Gastrocnemius medialis (tissue), 4 donors: ENCODE data around the gene WNK2.

ENCODE experiments used
- CTCF ChIP-seq, 5 experiments: fragments of 450-650 bp in 3 of 5; fragments of 200-600 bp in 2 of 5; sonication (generic) in 2 of 5; IDR thresholded peaks in 4 of 5; conservative IDR thresholded peaks in 1 of 5; 1 replicate in 4 of 5; 2 replicates in 1 of 5; pipeline ENCODE4 v1.5.1; 2016 to 2019; ENCODE audit warnings: antibody characterized with exemption in 5 of 5, mild to moderate bottlenecking in 3 of 5, moderate library complexity in 3 of 5
- POLR2A ChIP-seq, 2 donors: fragments of 450-650 bp; IDR thresholded peaks; one replicate each; pipeline ENCODE4 v1.6.1; 2017; ENCODE audit warnings: antibody characterized with exemption in 2 of 2, mild to moderate bottlenecking in 2 of 2, moderate library complexity in 2 of 2

GRCh38 chr9:93237540-93237939 is 53.6 kb downstream of the WNK2 start:
- TF ChIP-seq CTCF (IDR thresholded peaks at IDR 0.05 in 4 of 5, conservative IDR thresholded peaks at IDR 0.05 in 1 of 5) (no peak), POLR2A (IDR thresholded peaks at IDR 0.05) (no peak)
